Measurements from ENCODE around the gene RNF215.

RNF215 gene

GRCh38 chr22:30386960-30387827 is at the start of gene RNF215:
RNF215 (minus strand) TSS chr22:30387411; CDS start chr22:30387313, 98 bp downstream.
- DNase-seq, result peak; percentile 73

- no peak for DNase-seq
Measured at GRCh38 chr22:30436196-30436595, 49.0 kb upstream of the RNF215 start.

GRCh38 chr22:30435674-30436126 is 48.5 kb upstream of the RNF215 start:
- DNase-seq, result no peak

GRCh38 chr22:30434843-30435242 is 47.6 kb upstream of the RNF215 start:
- DNase-seq, result no peak

- DNase-seq, result no peak
Measured at GRCh38 chr22:30433773-30434172, 46.6 kb upstream of the RNF215 start.

- DNase-seq, result no peak
Measured at GRCh38 chr22:30433227-30433626, 46.0 kb upstream of the RNF215 start.

- DNase-seq, result no peak
Measured at GRCh38 chr22:30432520-30432919, 45.3 kb upstream of the RNF215 start.

- no peak for DNase-seq
Measured at GRCh38 chr22:30432096-30432495, 44.9 kb upstream of the RNF215 start.

GRCh38 chr22:30430933-30431332 is 43.7 kb upstream of the RNF215 start:
- DNase-seq, result no peak

GRCh38 chr22:30429887-30430286 is 42.7 kb upstream of the RNF215 start:
- DNase-seq, result no peak

- no peak for DNase-seq
Measured at GRCh38 chr22:30427871-30428270, 40.7 kb upstream of the RNF215 start.

GRCh38 chr22:30426388-30427353 is 39.5 kb upstream of the RNF215 start:
- peak; percentile 57 for DNase-seq

GRCh38 chr22:30425616-30426387 is 38.6 kb upstream of the RNF215 start, which contains the start of gene MTFP1:
MTFP1 (plus strand) TSS chr22:30425768; CDS start chr22:30425880, 112 bp downstream.
- DNase-seq, result peak; percentile 68

GRCh38 chr22:30425327-30425615 is 38.1 kb upstream of the RNF215 start:
- DNase-seq, result no peak

GRCh38 chr22:30424534-30425326 is 37.5 kb upstream of the RNF215 start:
- no peak for DNase-seq

GRCh38 chr22:30423959-30424533 is 36.8 kb upstream of the RNF215 start:
- peak; percentile 98 for DNase-seq

GRCh38 chr22:30423301-30423958 is 36.2 kb upstream of the RNF215 start:
- DNase-seq, result peak; percentile 80

GRCh38 chr22:30422481-30423300 is 35.5 kb upstream of the RNF215 start:
- peak; percentile 78 for DNase-seq

GRCh38 chr22:30421695-30422480 is 34.7 kb upstream of the RNF215 start:
- DNase-seq, result no peak
